BJ (cell line): ENCODE data around the gene PLXND1. TPM values are rescaled to one million over a fixed set of nuclear protein-coding genes. Genes with fewer than 3 reads are reported as not detected.

Experiments
- CTCF ChIA-PET: fragments of 350-600 bp; formaldehyde crosslinking; extraction: SDS; loops from one replicate; lab custom pipeline; 2021; ENCODE audit warnings: antibody characterized with exemption, inconsistent platforms; lab: Yijun Ruan, JAX
- POLR2A ChIA-PET: fragments of 300-600 bp; sonication (Branson Sonifier 250); formaldehyde crosslinking; extraction: SDS; loops from one replicate; lab custom pipeline; 2021; ENCODE audit warnings: antibody characterized with exemption; lab: Charles Lee
- DNase-seq: peaks from one replicate; pipeline ENCODE4 v3.0.0-alpha.2; 2011; ENCODE audit warnings: low read depth
- H3K27me3 ChIP-seq: 2 replicates; pipeline ENCODE4 v1.6.0; 2011; ENCODE audit warnings: low read length; ENCODE audit not compliant: control insufficient read depth, insufficient read depth
- H3K36me3 ChIP-seq: 2 replicates; pipeline ENCODE4 v1.5.1; 2011; ENCODE audit warnings: low read length; ENCODE audit not compliant: control insufficient read depth, insufficient read depth
- H3K4me3 ChIP-seq: 2 replicates; pipeline ENCODE4 v1.5.1; 2011; ENCODE audit warnings: low read depth, mild to moderate bottlenecking, control low read depth, low read length
- CTCF ChIP-seq: IDR thresholded peaks from 2 replicates; pipeline ENCODE4 v1.5.1; 2011; ENCODE audit warnings: low read depth, mild to moderate bottlenecking, control low read depth, inconsistent platforms, low read length, moderate library complexity; ENCODE audit not compliant: insufficient read depth
- polyA plus RNA-seq: library from polyadenylated mRNA; depleted of rRNA; stranded (reverse); fragments of >200 nt; gene quantifications from 2 replicates; pipeline ENCODE4 v1.2.3, GENCODE V29; 2011

The PLXND1 gene
- polyA plus RNA-seq, 1 experiment, result 128 TPM

GRCh38 chr3:129609591-129610182 lies 3.2 kb upstream of the PLXND1 start:
- Histone ChIP-seq H3K36me3 (no peaks in the 10 kb centered on the region), H3K4me3 (no peak overlapping the region), H3K27me3 (no peaks in the 10 kb centered on the region)
- no peak for TF ChIP-seq CTCF
- POLR2A ChIA-PET, result no interaction called here
- CTCF ChIA-PET, result interaction anchor here (0.7 to 3.4 kb wide), 3 partner anchors 17 to 119 kb away, joined by 3 to 15 read pairs (median 4); no protein-coding TSS in a partner anchor
- DNase-seq, result no peak

DNA sequence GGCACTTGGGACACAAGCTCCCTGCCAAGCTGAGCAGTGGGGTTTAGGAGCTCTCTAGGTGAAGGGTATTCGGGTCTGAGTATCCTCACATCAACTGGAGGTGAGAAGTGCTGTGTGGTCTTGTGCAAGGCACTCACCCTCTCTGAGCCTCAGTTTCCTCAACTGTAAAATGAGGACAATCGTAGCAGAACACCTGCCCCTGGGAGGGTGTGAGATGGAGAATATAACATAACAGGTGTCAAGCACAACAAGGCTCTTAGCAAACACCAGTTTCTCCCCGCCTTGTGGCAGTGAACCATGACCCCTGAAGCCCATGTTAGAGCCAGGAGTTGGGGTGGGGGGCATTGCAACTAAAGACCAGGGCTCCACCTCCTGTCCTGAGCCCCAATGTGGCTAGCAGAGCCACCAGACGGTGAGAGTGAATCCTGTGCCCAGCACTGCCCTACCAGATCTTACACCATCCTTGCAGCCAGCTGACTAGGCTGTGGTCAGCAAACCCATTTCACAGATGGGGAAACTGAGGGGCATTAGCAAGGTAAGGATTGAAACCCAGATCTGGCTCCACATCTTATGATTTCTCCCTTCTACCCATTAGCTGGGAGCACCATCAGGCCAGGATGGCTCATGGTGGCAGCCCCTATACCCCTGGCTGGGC lies 2.6 kb upstream of the PLXND1 start:
- ChIA-PET CTCF (interaction anchor here (0.6 to 3.4 kb wide), 5 partner anchors 11 to 119 kb away, joined by 3 to 15 read pairs (median 4); no protein-coding TSS in a partner anchor), POLR2A (no interaction called here)
- TF ChIP-seq CTCF, result no peak
- no peaks in the 10 kb centered on the region for H3K27me3 ChIP-seq
- DNase-seq, result no peak
- H3K36me3 ChIP-seq, result no peaks in the 10 kb centered on the region
- H3K4me3 ChIP-seq, result no peak overlapping the region

- Histone ChIP-seq H3K27me3 (no peaks in the 10 kb centered on the region), H3K4me3 (no peak overlapping the region), H3K36me3 (no peaks in the 10 kb centered on the region)
- no peak for DNase-seq
- CTCF ChIA-PET, result interaction anchor here (0.6 to 3.4 kb wide), 4 partner anchors 10 to 118 kb away, joined by 3 to 15 read pairs (median 4); no protein-coding TSS in a partner anchor
- POLR2A ChIA-PET, result no interaction called here
- TF ChIP-seq CTCF, result 0 out of 2 replicates have a peak, but pooled peaks have one; percentile 28
These were observed 1.8 kb upstream of the PLXND1 start for GRCh38 chr3:129608087-129608935.

GRCh38 chr3:129607391-129608068 lies 1.1 kb upstream of the PLXND1 start:
- no peak for TF ChIP-seq CTCF
- H3K36me3 ChIP-seq, result no peaks in the 10 kb centered on the region
- ChIA-PET CTCF (interaction anchor here (1.2 to 3.4 kb wide), 3 partner anchors 9 to 117 kb away, joined by 3 to 15 read pairs (median 4); no protein-coding TSS in a partner anchor), POLR2A (interaction anchor here (0.6 kb wide), 1 partner anchor 24 kb away, joined by 3 read pairs; no protein-coding TSS in a partner anchor)
- peak overlapping the region; percentile 51 for H3K4me3 ChIP-seq
- no peak for DNase-seq
- no peaks in the 10 kb centered on the region for H3K27me3 ChIP-seq
